ENCODE results near the gene HTRA2. TPM values are rescaled to one million over a fixed set of nuclear protein-coding genes. Genes with fewer than 3 reads are reported as not detected.

HTRA2 gene
- total and polyA plus RNA-seq, 12 donors: 21.2 to 41.0 (median 25.6) TPM

GRCh38 chr2:74576863-74577229 lies 47.1 kb downstream of the HTRA2 start:
- no peaks in the 10 kb centered on the region for H3K9me3 ChIP-seq
- peak; percentile 69 to 87 (median 78) for ATAC-seq
- DNase-seq: peak in 1 of 2 donors; percentile 40
- H3K4me3 ChIP-seq: no peak overlapping the region
- intact Hi-C loops (cut with DNase I): no loop called here
- WGBS, 2 donors: 40 to 41% methylated on average over 1 of the region's 1 CpG
- peak overlapping the region in 8 of 10 donors; percentile 15 to 80 (median 48) for H3K27ac ChIP-seq
- no peaks in the 10 kb centered on the region for H3K36me3 ChIP-seq
- peaks cover 0 to 52% (median 0%) of the 10 kb centered on the region in 9 donors for H3K4me1 ChIP-seq
- no peaks in the 10 kb centered on the region for H3K27me3 ChIP-seq
- no peak for TF ChIP-seq CTCF (IDR thresholded peaks at IDR 0.05)

- WGBS, 2 donors: 21 to 36% methylated on average over 2 of the region's 2 CpGs
- intact Hi-C loops (cut with DNase I): no loop called here
- H3K27me3 ChIP-seq: no peaks in the 10 kb centered on the region
- no peak for TF ChIP-seq CTCF (IDR thresholded peaks at IDR 0.05)
- ATAC-seq (peak; percentile 65 to 87 (median 76)), DNase-seq (peak in 1 of 2 donors; percentile 20)
- H3K4me3 ChIP-seq: no peak overlapping the region
- H3K9me3 ChIP-seq: no peaks in the 10 kb centered on the region
- H3K4me1 ChIP-seq: peaks cover 0 to 52% (median 0%) of the 10 kb centered on the region in 9 donors
- H3K27ac ChIP-seq: peak overlapping the region in 7 of 10 donors; percentile 22 to 80 (median 46)
- H3K36me3 ChIP-seq: no peaks in the 10 kb centered on the region
Measured at GRCh38 chr2:74577448-74577847, 47.7 kb downstream of the HTRA2 start.

- WGBS, 2 donors: 88 to 93% methylated on average over 3 of the region's 3 CpGs
- TF ChIP-seq CTCF (IDR thresholded peaks at IDR 0.05): no peak
Measured at GRCh38 chr2:74578408-74578807, 48.7 kb downstream of the HTRA2 start.

GRCh38 chr2:74581463-74581862 lies 51.7 kb downstream of the HTRA2 start:
- H3K4me3 ChIP-seq: no peak overlapping the region
- no peaks in the 10 kb centered on the region for H3K36me3 ChIP-seq
- intact Hi-C loops (cut with DNase I): no loop called here
- H3K27ac ChIP-seq: no peak overlapping the region
- H3K27me3 ChIP-seq: no peaks in the 10 kb centered on the region
- no peak for ATAC-seq
- H3K4me1 ChIP-seq: peaks cover 0 to 60% (median 0%) of the 10 kb centered on the region in 9 donors
- no peak for DNase-seq
- H3K9me3 ChIP-seq: no peaks in the 10 kb centered on the region
- TF ChIP-seq CTCF (IDR thresholded peaks at IDR 0.05): no peak
- WGBS, 2 donors: 76 to 79% methylated on average over 3 of the region's 3 CpGs

More at GRCh38 chr2:74578408-74578807, 48.7 kb downstream of the HTRA2 start:
- intact Hi-C loops (cut with DNase I): no loop called here
- Histone ChIP-seq H3K36me3 (no peaks in the 10 kb centered on the region), H3K9me3 (no peaks in the 10 kb centered on the region), H3K4me1 (peaks cover 0 to 56% (median 0%) of the 10 kb centered on the region in 9 donors), H3K27me3 (no peaks in the 10 kb centered on the region), H3K4me3 (no peak overlapping the region), H3K27ac (peak overlapping the region in 1 of 10 donors; percentile 4)
- ATAC-seq: no peak
- DNase-seq: no peak
